H1 (cell line): ENCODE results near the gene DGKA. TPM values are rescaled to one million over a fixed set of nuclear protein-coding genes. Genes with fewer than 3 reads are reported as not detected.

Experiments
- CTCF ChIA-PET: fragments of 300-600 bp; sonication (Branson Sonifier 250); formaldehyde crosslinking; loops from one replicate; lab custom pipeline; 2021; ENCODE audit not compliant: partially characterized antibody; lab: Charles Lee
- POLR2A ChIA-PET: fragments of 300-600 bp; sonication (Branson Sonifier 250); formaldehyde crosslinking; loops from one replicate; lab custom pipeline; 2021; ENCODE audit warnings: inconsistent platforms; ENCODE audit not compliant: partially characterized antibody; lab: Charles Lee
- DNase-seq, 2 experiments: peaks; one replicate each; pipeline versions ENCODE4 v3.0.0 to v3.0.0-alpha.2; 2010 to 2022; ENCODE audit warnings: low spot score in 2 of 2, low read depth in 1 of 2, mixed read lengths in 1 of 2
- FAIRE-seq: peaks from 2 replicates; lab custom pipeline; 2011; peaks lifted over from hg19 to GRCh38; lab: Jason Lieb, UNC
- H2AFZ ChIP-seq: 2 replicates; pipeline ENCODE4 v1.8.1; 2012; ENCODE audit warnings: low read length, inconsistent platforms
- H2AK5ac ChIP-seq: 2 replicates; pipeline ENCODE4 v1.6.1; 2013; ENCODE audit warnings: low read depth, low read length
- H2BK120ac ChIP-seq: replicated peaks from 2 replicates; pipeline ENCODE3; 2013; ENCODE audit warnings: low read depth, low read length, inconsistent platforms
- H2BK12ac ChIP-seq: 2 replicates; pipeline ENCODE4 v1.6.1; 2013; ENCODE audit warnings: low read depth, low read length
- H2BK15ac ChIP-seq: 2 replicates; pipeline ENCODE4 v1.6.1; 2013; ENCODE audit warnings: low read length
- H2BK20ac ChIP-seq: 2 replicates; pipeline ENCODE4 v1.6.1; 2013; ENCODE audit warnings: low read length
- H2BK5ac ChIP-seq: 2 replicates; pipeline ENCODE4 v1.6.1; 2013; ENCODE audit warnings: low read depth, low read length
- H3K14ac ChIP-seq: 2 replicates; pipeline ENCODE4 v1.6.1; 2013; ENCODE audit warnings: inconsistent platforms; ENCODE audit not compliant: insufficient read length
- H3K18ac ChIP-seq: 2 replicates; pipeline ENCODE4 v1.6.1; 2013; ENCODE audit warnings: low read length; ENCODE audit errors: extremely low read depth
- H3K23ac ChIP-seq: 2 replicates; pipeline ENCODE4 v1.6.1; 2013; ENCODE audit warnings: inconsistent platforms; ENCODE audit not compliant: insufficient read length
- H3K23me2 ChIP-seq: 2 replicates; pipeline ENCODE4 v1.6.1; 2013; ENCODE audit warnings: low read depth, low read length
- H3K27ac ChIP-seq: 2 replicates; pipeline ENCODE4 v1.6.1; 2011; ENCODE audit warnings: low read depth, low read length, inconsistent platforms
- H3K27me3 ChIP-seq, 4 experiments: replicated peaks in 1 of 4; 1 replicate in 1 of 4; 2 replicates in 3 of 4; pipeline versions ENCODE4 v1.6.1 to v1.8.1; 2011 to 2013; ENCODE audit warnings: low read length in 3 of 4, mild to moderate bottlenecking in 3 of 4, inconsistent platforms in 2 of 4, mixed read lengths in 2 of 4, moderate library complexity in 1 of 4; ENCODE audit not compliant: control insufficient read depth in 3 of 4, insufficient read depth in 3 of 4; ENCODE audit errors: extremely low read depth in 1 of 4
- H3K36me3 ChIP-seq, 4 experiments: 2 replicates each; pipeline versions ENCODE4 v1.6.1 to v1.8.1; 2011 to 2013; ENCODE audit warnings: mild to moderate bottlenecking in 4 of 4, low read length in 3 of 4, moderate library complexity in 2 of 4, control low read depth in 1 of 4, inconsistent platforms in 1 of 4; ENCODE audit not compliant: insufficient read depth in 4 of 4, control insufficient read depth in 2 of 4
- H3K4ac ChIP-seq: replicated peaks from 2 replicates; pipeline ENCODE3; 2013; ENCODE audit warnings: low read length, low read depth, mixed read lengths, inconsistent platforms; ENCODE audit not compliant: insufficient read length
- H3K4me1 ChIP-seq, 4 experiments: replicated peaks in 1 of 4; 1 replicate in 1 of 4; 2 replicates in 3 of 4; pipeline versions ENCODE4 v1.6.1 to v1.8.1; 2011 to 2013; ENCODE audit warnings: low read length in 3 of 4, inconsistent platforms in 2 of 4, mixed read lengths in 1 of 4; ENCODE audit not compliant: insufficient read depth in 4 of 4, control insufficient read depth in 3 of 4
- H3K4me2 ChIP-seq, 2 experiments: 2 replicates each; pipeline versions ENCODE4 v1.6.1 to v1.8.1; 2011 to 2013; ENCODE audit warnings: low read depth in 2 of 2, low read length in 2 of 2, control low read depth in 1 of 2, inconsistent platforms in 1 of 2, mild to moderate bottlenecking in 1 of 2; ENCODE audit not compliant: insufficient read depth in 1 of 2
- H3K4me3 ChIP-seq, 4 experiments: fragments of 200-600, 300-600 bp in 1 of 4; sonication (generic), shearing (Covaris generic), sonication (Bioruptor Twin) in 1 of 4; 2 replicates each; pipeline versions ENCODE4 v1.5.1 to v1.8.1; 2011 to 2016; ENCODE audit warnings: low read length in 4 of 4, low read depth in 3 of 4, control low read depth in 2 of 4, inconsistent platforms in 2 of 4, mild to moderate bottlenecking in 2 of 4, mixed read lengths in 1 of 4, moderate library complexity in 1 of 4; ENCODE audit not compliant: insufficient read depth in 2 of 4; ENCODE audit errors: extremely low read depth in 1 of 4
- H3K56ac ChIP-seq: replicated peaks from 2 replicates; pipeline ENCODE3; 2013; ENCODE audit warnings: low read depth, mild to moderate bottlenecking, mixed read lengths, low read length, inconsistent platforms; ENCODE audit not compliant: insufficient read length
- H3K79me1 ChIP-seq: 2 replicates; pipeline ENCODE4 v1.6.1; 2013; ENCODE audit warnings: low read depth, low read length, control low read depth
- H3K79me2 ChIP-seq, 2 experiments: 2 replicates each; pipeline versions ENCODE4 v1.6.1 to v1.8.1; 2012 to 2013; ENCODE audit warnings: low read length in 2 of 2, mild to moderate bottlenecking in 2 of 2, inconsistent platforms in 1 of 2; ENCODE audit not compliant: insufficient read depth in 2 of 2, control insufficient read depth in 1 of 2
- H3K9ac ChIP-seq, 4 experiments: replicated peaks in 1 of 4; 1 replicate in 1 of 4; 2 replicates in 3 of 4; pipeline versions ENCODE4 v1.6.1 to v1.8.1; 2011 to 2013; ENCODE audit warnings: low read depth in 3 of 4, low read length in 3 of 4, control low read depth in 2 of 4, mild to moderate bottlenecking in 2 of 4, moderate library complexity in 2 of 4, inconsistent platforms in 1 of 4; ENCODE audit errors: extremely low read depth in 1 of 4
- H3K9me3 ChIP-seq, 2 experiments: 2 replicates each; pipeline versions ENCODE4 v1.6.1 to v1.8.1; 2012 to 2013; ENCODE audit warnings: mild to moderate bottlenecking in 2 of 2, moderate library complexity in 2 of 2, control low read depth in 1 of 2, inconsistent platforms in 1 of 2, low read depth in 1 of 2, low read length in 1 of 2, mixed read lengths in 1 of 2; ENCODE audit not compliant: insufficient read depth in 2 of 2
- H4K20me1 ChIP-seq, 2 experiments: replicated peaks in 1 of 2; 2 replicates each; pipeline versions ENCODE3 to v1.8.1; 2011 to 2013; ENCODE audit warnings: inconsistent platforms in 2 of 2, low read length in 2 of 2, mild to moderate bottlenecking in 1 of 2; ENCODE audit not compliant: insufficient read depth in 2 of 2, control insufficient read depth in 1 of 2
- H4K5ac ChIP-seq: 2 replicates; pipeline ENCODE4 v1.6.1; 2013; ENCODE audit warnings: low read length, low read depth, mixed read lengths, inconsistent platforms; ENCODE audit not compliant: insufficient read length
- H4K8ac ChIP-seq: 2 replicates; pipeline ENCODE4 v1.8.0; 2013; ENCODE audit warnings: mild to moderate bottlenecking, moderate library complexity, low read length, inconsistent platforms; ENCODE audit not compliant: insufficient read depth; ENCODE audit errors: extremely low read depth
- H4K91ac ChIP-seq: replicated peaks from 2 replicates; pipeline ENCODE3; 2013; ENCODE audit warnings: low read length, mixed read lengths, inconsistent platforms; ENCODE audit not compliant: insufficient read length
- POLR2A ChIP-seq, 2 experiments: IDR thresholded peaks; 1 replicate in 1 of 2; 2 replicates in 1 of 2; pipeline ENCODE4 v1.6.1; 2011; ENCODE audit warnings: low read depth in 2 of 2, low read length in 2 of 2, mild to moderate bottlenecking in 2 of 2; ENCODE audit errors: control extremely low read depth in 1 of 2
- TAF1 ChIP-seq: IDR thresholded peaks from 2 replicates; pipeline ENCODE4 v1.6.1; 2011; ENCODE audit warnings: mild to moderate bottlenecking, low read depth, low read length
- WGBS, 2 experiments: shearing (Covaris generic) in 1 of 2; methylation state at CpG; one replicate each; pipeline versions ENCODE4 v1.1.6 to v1.1.7; 2013 to 2015; ENCODE audit warnings: low lambda C conversion rate in 2 of 2, mixed read lengths in 2 of 2, inconsistent platforms in 1 of 2, low coverage in 1 of 2, missing lambda C conversion rate in 1 of 2; ENCODE audit not compliant: insufficient replicate concordance in 2 of 2, insufficient coverage in 1 of 2, insufficient read length in 1 of 2; ENCODE audit errors: extremely low coverage in 1 of 2, missing lambda C conversion rate in 1 of 2; 5-methylcytosine and 5-hydroxymethylcytosine counted together
- polyA plus RNA-seq, 7 experiments: library from polyadenylated mRNA; depleted of rRNA in 3 of 7; stranded (reverse) in 5 of 7; unstranded in 2 of 7; fragments of >200 nt in 5 of 7; fragments of 200-250 nt in 2 of 7; gene quantifications; 1 replicate in 5 of 7; 2 replicates in 1 of 7; 4 replicates in 1 of 7; pipeline versions ENCODE4 v1.2.1 to v1.2.3, GENCODE V29; 2011 to 2013; ENCODE audit warnings: missing spikeins in 2 of 7, mixed read lengths in 2 of 7
- total RNA-seq: library from RNA; stranded (reverse); fragmentation: NEBNext Ultra II Directional; extraction: Animal tissue kit (Norgen Biotek cat#: 25700); gene quantifications from 2 replicates; pipeline ENCODE4 v1.2.1, GENCODE V29; 2021

Gene DGKA
- total and polyA plus RNA-seq, 2 of the 8 experiments (the other 6 are each of a cell fraction or from before 2014, with no cell fraction given), result 15.9 to 18.0 TPM

DNA sequence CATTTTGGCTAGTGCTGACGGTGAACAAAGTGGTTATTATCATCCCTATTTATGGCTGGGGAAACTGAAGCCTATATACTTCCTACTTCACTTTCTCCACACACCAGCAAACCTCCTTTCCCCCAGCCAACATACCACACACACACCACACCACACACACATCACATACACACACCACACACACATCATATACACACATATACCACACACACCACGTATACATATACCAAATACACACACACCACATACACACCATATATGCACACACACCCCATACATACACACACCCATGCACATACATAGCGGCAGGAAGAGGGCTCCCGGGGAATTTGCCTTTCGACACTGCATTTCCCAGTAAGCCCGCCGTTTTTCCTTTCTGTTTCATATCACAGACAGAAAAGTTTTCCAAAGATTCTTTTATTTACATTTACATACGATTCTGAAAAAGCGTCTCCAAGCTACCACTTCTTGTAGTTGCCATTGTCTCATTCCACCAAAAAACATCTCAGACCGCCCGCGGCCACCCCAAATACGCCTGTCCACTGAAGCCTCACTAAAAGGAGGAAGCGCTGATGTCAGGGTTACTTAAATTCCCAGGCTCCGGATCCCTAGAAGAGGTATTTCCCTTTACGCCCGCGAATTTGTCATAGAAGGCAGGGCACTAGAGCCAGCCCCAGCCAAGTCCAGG, 42.1 kb downstream of the DGKA start:
- Histone ChIP-seq H3K4me2 (peak overlapping the region; percentile 90 to 96), H3K4me3 (peak overlapping the region; percentile 39 to 61 (median 46); a peak in 7 of 8 replicates), H2BK20ac (no peak overlapping the region), H4K5ac (no peak overlapping the region), H3K4me1 (peaks cover 0 to 6% (median 1%) of the 10 kb centered on the region in 4 experiments; a peak in 4 of 7 replicates), H3K27me3 (no peaks in the 10 kb centered on the region), H2AFZ (no peak overlapping the region), H3K56ac (peak overlapping the region; percentile 79), H2BK5ac (no peak overlapping the region), H3K4ac (peak overlapping the region; percentile 97), H4K91ac (peak overlapping the region; percentile 88), H3K9ac (peak overlapping the region in 3 of 4 experiments; percentile 49 to 65 (median 58); a peak in 5 of 7 replicates), H3K79me1 (peaks cover 2% of the 10 kb centered on the region; the same call in 1 of the 2 replicates), H3K23ac (no peak overlapping the region), H3K14ac (no peak overlapping the region), H3K79me2 (peaks cover 0 to 35% of the 10 kb centered on the region in 2 experiments; a peak in 3 of 4 replicates), H4K20me1 (peaks cover 0 to 3% of the 10 kb centered on the region in 2 experiments), H2AK5ac (peak overlapping the region; percentile 79; the same call in 1 of the 2 replicates), H3K36me3 (peaks cover 2 to 28% (median 14%) of the 10 kb centered on the region in 4 experiments; a peak in 5 of 8 replicates), H3K9me3 (no peaks in the 10 kb centered on the region), H2BK120ac (no peak overlapping the region), H3K23me2 (peaks cover 6% of the 10 kb centered on the region), H2BK15ac (peak overlapping the region; percentile 74; the same call in 1 of the 2 replicates), H3K27ac (no peak overlapping the region), H4K8ac (no peak overlapping the region; the same call in 1 of the 2 replicates), H3K18ac (no peak overlapping the region), H2BK12ac (peak overlapping the region; percentile 63)
- WGBS, 2 experiments, result 25 to 100% methylated on average over 1 to 18 of the region's 18 CpGs
- TF ChIP-seq TAF1, result 0 out of 2 replicates have a peak, but pooled peaks have one; percentile 49
- no peak for TF ChIP-seq POLR2A (IDR thresholded peaks at IDR 0.05; ENCODE audit: control extremely low read depth in 1 of 2, low read depth in 2 of 2, low read length in 2 of 2)
- CTCF ChIA-PET, result interaction anchor here (1.7 to 2.6 kb wide), 4 partner anchors 11 to 33 kb away, joined by 6 to 14 read pairs (median 7); no protein-coding TSS in a partner anchor
- DNase-seq (no peak), FAIRE-seq (no peak)
- POLR2A ChIA-PET, result interaction anchor here (0.7 to 2.7 kb wide), 22 partner anchors 8 to 261 kb away, joined by 3 to 16 read pairs (median 6); partner anchors contain the start of genes DNAJC14, ERBB3, IKZF4 and MYL6
